LNCAP (cell line): ENCODE data around the gene SNCAIP.

Source experiments
- CTCF ChIP-seq: fragments of 450-650 bp; IDR thresholded peaks from 2 replicates; pipeline ENCODE4 v1.5.1; 2017; ENCODE audit warnings: mild to moderate bottlenecking

Gene SNCAIP

GRCh38 chr5:122431298-122431697, 119.3 kb downstream of the SNCAIP start:
- no peak for TF ChIP-seq CTCF

GRCh38 chr5:122434205-122434970, 122.4 kb downstream of the SNCAIP start:
- TF ChIP-seq CTCF: no peak

- no peak for TF ChIP-seq CTCF
Observed at GRCh38 chr5:122435234-122435633, 123.2 kb downstream of the SNCAIP start.

GRCh38 chr5:122435761-122436160, 123.7 kb downstream of the SNCAIP start:
- no peak for TF ChIP-seq CTCF

- no peak for TF ChIP-seq CTCF
Observed at GRCh38 chr5:122436615-122437014, 124.6 kb downstream of the SNCAIP start.

- no peak for TF ChIP-seq CTCF
Observed at GRCh38 chr5:122439645-122440044, 127.6 kb downstream of the SNCAIP start.

GRCh38 chr5:122442938-122443337, 130.9 kb downstream of the SNCAIP start:
- TF ChIP-seq CTCF: no peak

GRCh38 chr5:122444411-122444810, 132.4 kb downstream of the SNCAIP start:
- no peak for TF ChIP-seq CTCF
